GM19395 (cell line): Measurements from ENCODE around the gene UVSSA.

Source experiments
- ATAC-seq: cut with Tn5 transposase; IDR thresholded peaks from one replicate; pipeline ENCODE4 v1.9.1; 2021; ENCODE audit warnings: mild to moderate bottlenecking, moderate library complexity; ENCODE audit not compliant: unreplicated experiment

The UVSSA gene

GRCh38 chr4:1373892-1374705, 27.1 kb downstream of the UVSSA start:
- ATAC-seq, result no peak

- no peak for ATAC-seq
Measured at GRCh38 chr4:1374706-1375045, 27.7 kb downstream of the UVSSA start.

- ATAC-seq, result no peak
Measured at GRCh38 chr4:1375051-1375721, 28.2 kb downstream of the UVSSA start.

- ATAC-seq, result no peak
Measured at GRCh38 chr4:1375761-1376322, 28.8 kb downstream of the UVSSA start.

- no peak for ATAC-seq
Measured at GRCh38 chr4:1376391-1376840, 29.4 kb downstream of the UVSSA start.

- no peak for ATAC-seq
Measured at GRCh38 chr4:1376841-1377605, 30.0 kb downstream of the UVSSA start.

- no peak for ATAC-seq
Measured at GRCh38 chr4:1377606-1378261, 30.7 kb downstream of the UVSSA start.

- no peak for ATAC-seq
Measured at GRCh38 chr4:1378559-1379231, 31.7 kb downstream of the UVSSA start.

GRCh38 chr4:1379351-1379781, 32.4 kb downstream of the UVSSA start:
- no peak for ATAC-seq

- no peak for ATAC-seq
Measured at GRCh38 chr4:1379801-1380331, 32.9 kb downstream of the UVSSA start.

GRCh38 chr4:1380368-1381151, 33.6 kb downstream of the UVSSA start:
- no peak for ATAC-seq

- ATAC-seq, result no peak
Measured at GRCh38 chr4:1381181-1381621, 34.2 kb downstream of the UVSSA start.

- ATAC-seq, result no peak
Measured at GRCh38 chr4:1381944-1382541, 35.0 kb downstream of the UVSSA start.

- no peak for ATAC-seq
Measured at GRCh38 chr4:1382776-1383727, 36.0 kb downstream of the UVSSA start.

- ATAC-seq, result no peak
Measured at GRCh38 chr4:1383728-1384591, 37.0 kb downstream of the UVSSA start.

GRCh38 chr4:1384675-1385372, 37.8 kb downstream of the UVSSA start:
- no peak for ATAC-seq
